Measurements from ENCODE around the gene SPRY1. TPM values are rescaled to one million over a fixed set of nuclear protein-coding genes. Genes with fewer than 3 reads are reported as not detected.
A peak's percentile ranks its signal among the peaks of the same experiment; 100 is the strongest.

SPRY1 gene
- total RNA-seq, 4 donors from 2014 or later: 168 to 308 (median 256) TPM

DNA sequence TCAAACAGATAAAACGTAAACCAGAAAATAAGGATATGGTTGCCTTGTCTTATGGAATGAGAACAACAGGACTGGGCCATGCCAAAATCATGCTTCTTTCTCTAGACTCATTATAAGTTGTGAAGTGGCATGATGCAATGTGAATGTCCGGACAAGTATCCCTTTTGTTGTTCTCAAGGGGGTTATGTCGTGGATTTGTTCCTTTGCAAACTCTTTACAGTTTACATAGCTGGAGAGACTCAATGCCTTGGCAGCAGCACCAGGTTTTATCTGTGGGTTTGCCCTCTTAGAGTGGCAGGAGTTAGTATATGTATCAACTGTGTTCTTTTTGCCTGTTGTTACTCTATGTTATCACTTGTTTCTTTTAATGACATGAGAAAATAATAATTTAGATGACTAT, 41.4 kb downstream of the SPRY1 start:
- DNase-seq (ENCODE audit: low spot score) (no peak), ATAC-seq (ENCODE audit: low FRiP score) (no peak)
- TF ChIP-seq, protein P1, sequence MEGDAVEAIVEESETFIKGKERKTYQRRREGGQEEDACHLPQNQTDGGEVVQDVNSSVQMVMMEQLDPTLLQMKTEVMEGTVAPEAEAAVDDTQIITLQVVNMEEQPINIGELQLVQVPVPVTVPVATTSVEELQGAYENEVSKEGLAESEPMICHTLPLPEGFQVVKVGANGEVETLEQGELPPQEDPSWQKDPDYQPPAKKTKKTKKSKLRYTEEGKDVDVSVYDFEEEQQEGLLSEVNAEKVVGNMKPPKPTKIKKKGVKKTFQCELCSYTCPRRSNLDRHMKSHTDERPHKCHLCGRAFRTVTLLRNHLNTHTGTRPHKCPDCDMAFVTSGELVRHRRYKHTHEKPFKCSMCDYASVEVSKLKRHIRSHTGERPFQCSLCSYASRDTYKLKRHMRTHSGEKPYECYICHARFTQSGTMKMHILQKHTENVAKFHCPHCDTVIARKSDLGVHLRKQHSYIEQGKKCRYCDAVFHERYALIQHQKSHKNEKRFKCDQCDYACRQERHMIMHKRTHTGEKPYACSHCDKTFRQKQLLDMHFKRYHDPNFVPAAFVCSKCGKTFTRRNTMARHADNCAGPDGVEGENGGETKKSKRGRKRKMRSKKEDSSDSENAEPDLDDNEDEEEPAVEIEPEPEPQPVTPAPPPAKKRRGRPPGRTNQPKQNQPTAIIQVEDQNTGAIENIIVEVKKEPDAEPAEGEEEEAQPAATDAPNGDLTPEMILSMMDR (IDR thresholded peaks at IDR 0.05): no peak

DNA sequence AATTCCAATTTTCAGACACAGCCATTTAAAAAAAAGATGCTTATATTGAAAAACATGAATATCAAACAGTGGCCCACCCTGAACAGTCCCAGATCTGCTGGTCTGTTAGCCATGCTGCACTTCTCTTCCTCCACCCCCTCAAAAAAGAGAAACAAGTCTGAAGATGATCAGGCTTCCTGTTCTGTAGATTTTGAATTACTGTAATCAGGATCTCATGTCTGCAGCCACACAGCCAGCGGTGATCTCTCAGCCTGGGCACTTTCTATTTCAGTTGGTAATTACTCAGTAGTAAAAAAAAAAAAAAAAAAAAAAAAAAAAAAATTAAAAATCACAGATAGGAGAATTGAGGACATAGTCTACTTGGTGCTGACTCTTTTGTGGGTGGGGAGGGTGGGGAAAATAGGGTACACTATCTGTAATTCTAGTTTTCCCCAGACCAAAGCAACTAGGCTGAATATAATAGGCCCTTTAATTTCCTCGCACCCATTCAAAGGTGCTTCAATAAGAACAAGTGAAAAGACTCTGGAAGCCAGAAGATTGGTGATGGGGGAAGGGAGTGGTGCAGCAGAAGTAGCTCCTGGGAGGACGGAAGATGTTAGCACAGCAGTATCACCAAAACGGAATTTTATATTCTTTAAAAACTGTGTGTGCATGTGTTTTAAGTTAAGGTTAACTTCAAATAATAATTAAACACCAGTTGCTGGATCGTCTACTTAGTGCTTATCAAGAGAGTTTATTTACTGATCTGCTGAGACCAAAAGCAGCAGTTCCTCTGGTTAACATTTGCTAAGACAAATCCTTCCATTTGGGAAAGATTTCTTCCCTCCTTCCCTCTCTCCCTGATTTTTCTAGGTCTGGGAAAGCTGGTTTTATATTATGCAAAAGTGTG, 47.0 kb downstream of the SPRY1 start:
- ATAC-seq (ENCODE audit: low FRiP score): peak; percentile 39
- TF ChIP-seq, protein P1 (IDR thresholded peaks at IDR 0.05): no peak
- DNase-seq (ENCODE audit: low spot score): no peak

DNA sequence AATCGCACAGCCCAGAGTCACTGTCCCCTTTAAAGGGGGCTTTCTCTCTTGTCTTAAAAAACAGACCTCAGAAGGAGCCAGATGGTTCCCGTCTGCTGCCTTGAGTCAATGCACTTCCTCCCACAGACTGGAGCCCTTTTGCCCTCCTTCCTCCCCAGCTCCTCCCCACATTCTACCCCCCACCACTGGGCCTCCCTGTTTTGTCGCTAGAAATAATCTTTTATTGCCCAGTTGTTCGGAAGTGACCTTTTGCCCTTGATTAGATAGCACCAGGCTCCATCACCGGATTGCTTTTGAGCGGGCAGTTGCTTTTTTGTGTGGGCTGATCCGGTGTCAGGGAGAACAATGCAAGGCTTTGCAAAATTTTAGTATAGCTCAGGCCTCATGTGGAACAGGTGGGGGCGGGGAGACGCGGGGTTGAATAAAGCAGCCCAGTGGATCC, 47.7 kb downstream of the SPRY1 start:
- TF ChIP-seq, protein P1 (IDR thresholded peaks at IDR 0.05): no peak
- DNase-seq (ENCODE audit: low spot score) (no peak), ATAC-seq (ENCODE audit: low FRiP score) (peak; percentile 72)

DNA sequence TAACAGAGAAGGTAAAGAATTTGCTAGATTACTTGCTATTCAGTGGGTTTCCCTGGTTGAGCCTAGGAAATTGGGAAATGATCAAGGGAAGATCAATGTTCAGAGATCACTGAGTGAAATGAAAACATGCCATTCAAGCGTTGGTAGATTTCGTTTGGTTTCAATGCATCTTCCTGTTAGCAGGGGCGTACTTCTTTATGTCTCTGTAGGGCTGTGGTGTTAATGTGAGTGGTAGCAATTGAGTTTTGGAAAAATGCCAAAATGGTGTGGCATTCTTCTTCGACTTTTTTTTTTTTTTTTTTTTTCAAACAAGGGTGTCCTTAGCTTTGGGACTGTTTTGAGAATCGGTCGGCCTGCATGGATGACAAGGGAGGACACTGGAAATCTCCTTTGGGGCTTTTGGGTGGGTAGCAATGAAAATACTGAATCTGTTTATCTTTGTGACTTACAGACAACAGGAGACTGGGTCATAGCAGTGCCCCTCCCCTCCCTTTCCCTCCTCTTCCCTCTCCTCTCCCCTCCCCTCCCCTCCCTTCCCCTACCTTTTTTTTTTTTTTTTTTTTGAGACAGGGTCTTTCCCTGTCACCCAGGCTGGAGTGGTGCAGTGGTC, 50.4 kb downstream of the SPRY1 start:
- TF ChIP-seq, protein P1 (IDR thresholded peaks at IDR 0.05): no peak
- ATAC-seq (ENCODE audit: low FRiP score) (no peak), DNase-seq (ENCODE audit: low spot score) (no peak)

DNA sequence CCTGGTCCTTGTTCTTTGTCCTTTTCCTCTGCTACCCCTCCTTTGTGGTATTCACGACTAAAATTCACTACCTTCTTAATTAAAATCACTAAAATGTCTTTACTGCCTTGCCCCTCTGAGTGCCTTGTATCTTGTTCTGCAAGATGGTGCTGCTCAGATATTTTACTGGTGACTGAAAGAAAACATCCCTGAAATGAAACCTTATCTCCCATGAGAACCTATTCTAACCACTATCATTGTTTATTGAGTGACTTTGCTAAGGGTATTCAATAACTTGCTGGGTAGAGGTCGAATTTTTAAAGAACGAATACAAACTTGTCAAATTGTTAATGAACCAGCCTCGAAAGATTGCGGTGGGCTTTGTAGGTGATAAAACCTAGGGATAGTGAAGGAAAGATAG, 52.8 kb downstream of the SPRY1 start:
- no peak for ATAC-seq (ENCODE audit: low FRiP score)
- DNase-seq (ENCODE audit: low spot score): no peak
- TF ChIP-seq, protein P1 (IDR thresholded peaks at IDR 0.05): no peak

DNA sequence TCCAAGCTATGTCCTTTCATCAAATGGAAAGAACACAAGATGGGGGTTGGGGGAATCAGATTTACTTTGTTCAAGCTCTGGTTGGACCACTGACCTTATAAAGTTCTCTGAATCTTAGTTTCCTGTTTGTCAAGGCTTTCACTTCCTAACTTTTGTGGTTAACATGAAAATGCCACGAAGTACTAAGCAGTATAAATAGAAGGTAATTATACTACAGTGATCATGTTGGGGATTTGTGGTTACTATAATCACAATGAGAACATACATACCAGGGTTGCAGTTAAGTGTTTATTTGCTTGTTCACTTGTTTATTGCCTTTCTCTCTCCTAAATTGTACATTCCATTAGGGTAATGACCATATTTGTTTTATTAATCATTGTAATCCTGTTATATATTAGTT, 53.2 kb downstream of the SPRY1 start:
- no peak for ATAC-seq (ENCODE audit: low FRiP score)
- TF ChIP-seq, protein P1 (IDR thresholded peaks at IDR 0.05): no peak
- DNase-seq (ENCODE audit: low spot score): no peak
